Suppressor macrophage treated with lipopolysaccharide for 4 hours (primary cell): ENCODE data around the gene COL27A1.

Experiments used
- DNase-seq: peaks from one replicate; pipeline ENCODE4 v3.0.0-alpha.2; 2020

The COL27A1 gene

DNA sequence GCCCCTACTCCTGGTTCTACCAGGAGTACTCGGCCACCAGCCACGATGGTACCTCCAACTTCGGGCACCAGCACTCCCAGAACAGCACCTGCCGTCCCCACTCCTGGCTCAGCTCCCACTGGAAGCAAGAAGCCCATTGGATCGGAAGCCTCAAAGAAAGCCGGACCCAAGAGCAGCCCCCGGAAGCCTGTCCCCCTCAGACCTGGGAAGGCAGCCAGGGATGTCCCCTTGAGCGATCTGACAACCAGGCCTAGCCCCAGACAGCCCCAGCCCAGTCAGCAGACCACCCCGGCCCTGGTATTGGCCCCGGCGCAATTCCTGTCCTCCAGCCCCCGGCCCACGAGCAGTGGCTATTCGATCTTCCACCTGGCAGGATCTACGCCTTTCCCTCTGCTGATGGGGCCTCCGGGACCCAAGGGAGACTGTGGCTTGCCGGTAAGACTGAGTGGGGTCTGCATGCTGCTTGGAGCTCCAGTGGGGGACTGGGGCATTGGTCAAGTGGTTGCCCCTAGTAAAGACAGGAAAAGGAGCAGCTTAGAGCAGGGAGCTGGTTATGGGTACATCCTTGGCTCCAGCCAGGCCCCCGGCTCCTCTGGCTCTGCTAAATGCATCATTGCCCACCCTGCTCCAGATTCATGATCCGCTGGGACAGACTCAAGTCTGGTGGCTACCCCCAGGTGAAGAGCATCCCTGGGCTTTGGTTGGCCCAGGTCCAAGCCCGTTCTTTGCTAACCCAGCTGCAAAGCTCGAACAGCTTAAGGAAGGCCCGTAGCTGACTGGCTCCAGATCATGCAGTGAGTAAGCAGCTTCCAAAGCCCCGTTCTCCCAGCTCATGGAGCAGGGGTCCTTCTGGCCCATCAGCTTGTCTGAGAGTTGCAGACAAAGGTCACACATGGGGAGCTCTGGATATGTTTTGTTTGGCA is 14.0 kb downstream of the COL27A1 start:
- no peak for DNase-seq

DNA sequence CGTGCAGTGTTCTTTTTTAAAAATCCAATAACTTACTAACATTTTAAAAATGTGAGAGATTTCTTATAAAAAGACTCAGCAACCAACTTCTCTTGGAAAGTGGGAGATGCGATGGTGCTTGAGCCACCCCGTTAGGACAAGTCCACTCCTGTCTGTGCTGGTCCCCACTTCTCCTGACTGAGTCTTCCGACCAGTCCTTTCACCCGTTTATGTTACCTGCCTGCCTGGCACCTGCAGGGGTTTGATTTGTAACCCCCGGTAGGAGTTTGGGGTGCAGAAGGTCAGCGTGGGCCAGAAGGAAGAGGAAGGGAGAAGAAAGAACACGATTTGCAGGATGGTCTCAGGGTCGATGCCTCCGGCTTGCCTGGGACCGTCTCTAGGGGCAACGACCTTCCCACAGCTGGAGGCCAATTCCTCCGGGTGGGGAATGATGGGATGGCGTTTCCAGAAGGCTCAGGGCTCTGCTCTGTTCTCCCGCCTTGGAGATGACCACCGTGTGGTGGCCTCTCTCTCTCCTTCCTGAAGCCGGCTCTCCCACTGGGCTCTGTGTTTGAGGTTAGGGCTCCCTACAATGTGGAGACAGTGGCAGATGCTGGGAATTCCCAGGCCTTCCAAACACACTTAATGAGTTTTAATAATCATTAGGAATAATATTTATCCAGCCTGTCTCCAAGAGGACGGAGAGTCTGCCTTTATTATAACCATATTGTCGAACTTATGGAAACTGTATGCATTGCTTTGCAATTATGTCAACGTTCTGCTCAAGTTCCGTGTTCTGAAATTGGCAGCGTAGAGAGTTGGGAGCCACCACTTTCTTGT is 14.8 kb downstream of the COL27A1 start:
- DNase-seq, result no peak

DNA sequence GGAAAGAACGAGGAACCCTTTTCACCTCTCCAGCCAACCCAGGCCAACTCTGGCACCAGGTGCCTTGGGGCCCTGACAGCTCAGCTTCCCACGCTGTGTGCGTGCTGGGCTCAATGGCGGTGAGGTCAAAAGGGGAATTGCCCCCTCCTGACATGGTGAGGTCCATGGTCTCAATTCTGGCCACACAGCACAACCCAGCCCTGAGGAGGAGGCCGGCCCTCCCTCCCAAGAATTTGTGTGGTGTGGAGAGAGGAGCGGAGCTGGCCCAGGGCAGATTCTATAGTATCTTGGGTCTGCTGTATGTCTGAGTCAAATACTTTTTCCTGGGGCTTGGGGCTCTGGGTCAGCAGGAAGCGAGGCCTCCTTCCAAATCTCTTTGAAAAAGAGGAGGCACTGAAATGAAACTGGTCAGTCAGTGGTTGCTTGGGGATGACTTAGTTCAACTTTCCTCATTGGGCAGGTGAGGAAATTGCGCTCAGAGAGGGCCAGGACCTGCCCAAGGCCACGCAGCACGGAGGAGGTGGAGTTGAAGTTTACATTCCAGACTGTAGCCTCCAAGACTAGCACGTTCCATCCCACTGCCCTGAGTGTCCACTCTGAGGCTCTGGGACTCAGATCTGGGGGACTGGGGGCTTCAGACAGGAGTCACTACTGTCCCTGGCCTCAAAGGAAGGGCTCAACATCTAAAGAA is 15.6 kb downstream of the COL27A1 start:
- DNase-seq, result no peak

DNA sequence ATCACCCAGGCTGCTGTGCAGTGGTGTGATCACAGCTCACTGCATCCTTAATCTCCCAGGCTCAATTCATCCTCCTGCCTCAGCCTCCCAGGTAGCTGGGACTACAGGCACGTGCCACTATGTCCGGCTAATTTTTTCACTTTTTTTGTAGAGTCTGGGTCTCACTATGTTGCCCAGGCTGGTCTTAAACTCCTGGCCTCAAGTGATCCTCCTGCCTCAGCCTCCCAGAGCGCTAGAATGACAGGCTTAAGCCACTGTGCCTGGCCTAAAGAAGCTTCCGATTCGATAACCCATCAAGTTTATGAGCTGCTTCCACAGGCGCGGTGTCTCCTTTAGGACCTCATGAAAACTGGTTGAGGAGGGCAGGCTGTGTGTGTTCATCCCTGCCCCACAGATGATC is 16.2 kb downstream of the COL27A1 start:
- DNase-seq, result no peak

DNA sequence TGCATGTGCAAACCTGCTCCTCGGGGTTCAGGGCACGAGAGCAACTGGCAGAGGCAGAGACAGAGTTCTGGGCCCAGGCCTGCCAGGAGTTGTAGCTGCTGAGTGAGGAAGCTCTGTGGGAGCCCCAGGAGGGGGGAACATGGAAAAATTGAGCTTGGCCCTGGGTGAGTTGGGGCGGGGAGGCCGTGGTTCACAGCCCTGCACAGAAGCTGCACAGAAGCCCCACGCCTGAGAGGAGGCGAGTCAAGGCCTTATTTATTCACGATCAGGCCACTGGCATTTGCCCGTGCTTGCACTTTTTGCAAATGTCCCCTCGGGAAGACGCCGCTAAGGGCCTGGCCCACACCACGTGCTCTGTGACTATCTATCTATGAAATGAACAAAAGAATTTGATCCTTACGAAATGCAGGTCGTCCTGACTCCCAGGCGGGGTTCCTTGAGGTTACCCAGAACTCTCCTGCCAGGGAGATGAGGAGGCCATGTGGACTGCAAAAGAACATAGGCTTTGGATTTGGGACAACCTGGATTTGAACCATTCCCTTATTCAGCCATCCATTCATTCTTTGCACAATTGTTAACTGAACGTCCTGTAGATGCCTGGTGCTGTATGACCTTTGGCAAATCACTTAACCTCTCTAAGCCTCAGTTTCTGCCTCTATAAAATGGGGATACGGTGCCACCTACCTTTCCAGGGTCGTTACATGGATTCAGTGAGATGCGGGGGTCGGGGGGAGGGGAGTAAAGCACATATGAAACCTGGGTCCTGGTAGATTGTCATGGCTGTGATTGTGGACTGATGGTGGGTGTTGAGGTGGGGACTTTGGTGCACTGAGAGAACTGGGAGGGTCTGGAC is 17.9 kb downstream of the COL27A1 start:
- DNase-seq, result no peak

DNA sequence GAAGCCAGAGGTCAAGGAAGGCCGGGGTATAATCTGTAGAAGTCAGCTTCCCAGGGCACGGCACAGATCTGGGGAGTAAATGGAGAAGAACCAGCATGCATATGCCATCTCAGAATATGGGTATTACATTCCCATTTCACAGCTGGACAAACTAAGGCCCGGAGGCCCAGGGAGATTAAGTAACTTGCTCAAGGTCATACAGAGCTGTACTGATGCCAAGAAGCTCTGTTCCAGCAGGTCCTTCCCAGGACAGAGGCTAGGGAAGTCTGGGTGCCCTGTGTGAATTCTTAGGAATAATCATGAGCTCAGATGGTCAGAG is 19.2 kb downstream of the COL27A1 start:
- no peak for DNase-seq

DNA sequence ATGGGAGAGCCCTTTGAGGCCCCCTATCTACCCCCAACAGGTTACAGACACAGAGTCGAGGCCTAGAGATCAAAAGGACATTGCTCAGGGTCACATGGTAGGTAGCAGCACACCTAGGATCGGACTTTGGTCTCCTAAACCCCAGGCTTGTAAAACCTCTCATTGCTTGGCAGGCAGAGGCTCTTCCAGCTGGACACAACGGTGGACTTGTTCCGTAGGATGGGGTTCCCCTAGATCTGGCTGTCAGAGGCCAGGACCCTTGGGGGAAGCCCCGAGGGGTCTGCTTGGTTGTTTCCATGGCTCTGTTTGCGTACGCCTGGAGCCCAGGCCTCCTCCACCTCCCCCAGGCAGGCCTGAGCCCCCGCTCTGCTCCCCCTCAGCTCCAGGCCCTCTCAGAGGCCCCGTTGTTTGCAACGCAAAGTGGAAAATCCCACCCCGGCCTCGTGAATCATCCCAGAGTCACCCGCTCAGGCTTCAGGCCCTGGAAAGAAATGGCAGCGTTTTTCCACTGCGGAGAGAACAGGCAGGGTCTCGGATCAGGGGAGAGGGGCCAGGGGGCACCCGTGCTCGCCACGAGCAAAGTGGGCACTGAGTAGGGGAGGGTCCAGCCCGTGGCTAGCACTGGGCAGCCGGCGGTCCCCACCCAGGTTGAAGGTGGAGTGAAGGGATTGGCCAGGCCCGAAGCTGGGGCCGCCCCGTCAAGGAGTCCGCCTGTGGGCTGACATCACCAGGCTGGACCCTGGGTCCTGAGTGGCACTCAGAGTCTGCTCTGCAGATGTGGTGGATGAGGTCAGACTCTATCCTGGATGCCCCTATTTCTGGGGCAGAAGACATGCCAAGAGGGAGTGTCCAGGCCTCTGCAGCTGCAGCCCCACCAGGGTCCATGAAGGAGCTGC is 19.8 kb downstream of the COL27A1 start:
- no peak for DNase-seq

DNA sequence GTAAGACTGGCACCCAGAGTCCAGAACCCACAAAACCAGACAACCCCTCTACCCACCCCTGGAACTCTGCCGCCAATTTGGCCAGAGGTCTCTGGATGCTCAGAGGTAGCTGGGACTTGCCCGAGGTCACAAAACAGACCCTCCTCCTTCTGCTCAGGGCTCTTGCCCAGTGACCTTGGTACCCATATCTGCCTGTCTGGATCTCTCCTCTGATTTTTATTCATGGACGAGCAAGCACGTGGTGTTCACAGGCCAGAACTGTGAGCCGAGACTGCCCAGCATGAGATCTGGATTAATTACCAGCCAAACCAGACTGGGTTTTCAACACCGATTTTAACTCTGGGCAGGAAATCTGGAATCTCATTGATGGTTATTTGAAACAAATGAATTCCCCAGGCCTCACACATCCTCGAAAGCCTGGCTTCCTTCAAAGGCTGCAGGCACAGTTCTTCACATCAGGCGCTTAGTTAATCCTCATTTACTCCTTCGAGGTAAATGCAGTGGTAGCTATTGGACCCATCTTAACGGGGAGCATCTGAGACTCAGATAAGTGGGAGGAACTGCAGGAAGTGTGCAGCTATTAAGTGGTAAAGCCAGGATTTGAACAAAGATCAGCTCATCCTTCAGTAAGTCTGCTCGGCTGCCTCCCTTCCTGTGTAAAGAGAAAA is 21.4 kb downstream of the COL27A1 start:
- no peak for DNase-seq

DNA sequence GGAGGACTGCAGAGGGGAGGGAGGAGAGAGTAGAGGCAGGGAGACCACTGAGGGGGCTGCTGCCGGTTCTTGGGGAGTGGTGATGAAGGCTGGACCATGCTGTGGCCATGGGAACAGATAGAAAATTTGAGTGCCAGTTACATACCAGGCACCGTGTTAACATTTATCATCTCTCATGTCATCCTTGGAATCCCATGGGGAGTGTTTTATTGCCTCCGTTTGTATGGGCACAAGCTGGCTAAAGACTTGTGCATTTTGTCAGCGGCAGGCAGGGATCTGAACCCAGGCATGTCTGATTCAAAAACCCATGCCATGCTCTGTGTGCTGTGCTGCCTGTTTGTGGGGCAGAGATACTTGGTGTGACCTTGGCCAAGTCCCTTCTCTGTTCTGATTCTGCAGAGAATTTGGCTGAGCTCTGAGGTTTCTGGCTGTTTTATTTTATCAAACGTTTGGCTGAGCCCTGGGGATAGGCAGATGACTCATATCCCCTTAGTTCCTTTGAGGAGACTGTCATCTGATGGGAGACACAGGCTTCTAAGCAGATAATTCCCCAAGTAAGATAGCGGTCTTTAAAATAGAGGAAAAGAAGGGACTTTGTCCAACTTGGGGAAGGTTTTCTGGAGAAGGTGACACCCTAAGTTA is 22.2 kb downstream of the COL27A1 start:
- DNase-seq, result no peak

DNA sequence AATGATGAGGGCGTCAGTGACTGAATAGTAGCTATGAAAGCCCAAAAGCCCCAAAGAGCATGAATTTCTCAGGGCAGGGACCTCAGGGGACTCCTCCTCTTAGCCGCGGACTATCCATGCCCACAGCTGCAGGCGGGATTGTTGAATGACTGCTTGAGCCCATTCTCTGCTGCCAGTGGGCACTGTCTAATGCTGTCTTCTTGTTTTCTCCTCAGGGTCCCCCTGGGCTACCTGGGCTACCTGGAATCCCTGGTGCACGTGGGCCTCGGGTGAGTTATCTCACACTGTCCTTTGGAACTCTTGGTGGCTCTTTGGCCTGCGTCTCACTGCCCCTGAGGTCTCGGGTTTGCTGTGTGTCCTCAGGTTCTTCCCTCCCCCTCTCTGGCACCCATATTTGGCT is 22.7 kb downstream of the COL27A1 start:
- DNase-seq, result no peak

DNA sequence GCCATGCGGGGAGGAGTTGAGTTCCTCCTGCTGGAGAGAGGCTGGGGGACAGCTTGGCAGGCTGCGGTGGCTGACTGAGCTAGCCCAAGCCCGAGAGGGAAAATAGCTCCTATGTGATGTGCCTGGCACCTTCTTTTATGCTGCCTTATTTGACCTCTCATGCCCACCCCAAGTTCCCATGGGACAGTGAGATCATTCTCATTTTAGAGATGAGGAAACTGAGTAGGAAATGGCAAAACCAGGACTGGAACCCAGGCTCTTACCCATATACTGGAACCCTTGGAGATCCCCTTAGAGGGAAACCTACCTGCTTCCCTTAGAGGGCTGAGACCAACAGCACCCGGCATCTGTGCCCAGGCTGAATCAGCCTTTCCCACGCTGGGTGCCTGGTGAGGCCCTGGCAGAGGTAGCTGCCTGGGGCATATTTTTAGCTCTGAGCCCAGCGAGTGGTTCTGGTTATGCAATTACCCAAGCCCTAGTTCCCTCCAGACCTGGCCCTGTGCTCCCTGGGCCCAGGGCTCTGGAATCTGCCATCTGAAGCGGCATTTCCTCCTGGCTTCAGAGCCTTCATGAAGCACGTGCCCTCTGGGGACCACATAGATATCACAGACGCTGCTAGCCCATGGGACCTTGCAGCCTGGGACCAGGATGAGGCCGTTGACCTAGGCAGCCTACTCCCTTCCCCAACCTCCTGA is 23.6 kb downstream of the COL27A1 start:
- no peak for DNase-seq

DNA sequence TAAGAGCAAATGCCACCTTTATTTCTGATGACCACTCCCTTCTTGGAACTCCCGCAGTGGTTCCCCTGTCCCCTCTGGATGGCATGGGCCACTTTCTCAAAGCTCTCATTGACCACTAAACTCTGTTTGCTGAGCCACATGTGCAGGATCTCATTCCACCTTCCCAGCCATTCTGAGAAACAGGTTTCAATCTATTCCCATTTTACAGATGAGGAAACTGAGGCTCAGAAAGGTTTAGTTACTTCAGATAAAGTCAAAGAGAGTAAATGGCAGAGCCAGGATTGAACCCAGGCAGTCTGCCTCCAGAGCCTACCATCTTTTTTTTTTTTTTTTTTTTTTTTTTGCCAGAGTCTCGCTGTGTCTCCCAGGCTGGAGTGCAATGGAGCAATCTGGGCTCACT is 24.2 kb downstream of the COL27A1 start:
- DNase-seq, result no peak

DNA sequence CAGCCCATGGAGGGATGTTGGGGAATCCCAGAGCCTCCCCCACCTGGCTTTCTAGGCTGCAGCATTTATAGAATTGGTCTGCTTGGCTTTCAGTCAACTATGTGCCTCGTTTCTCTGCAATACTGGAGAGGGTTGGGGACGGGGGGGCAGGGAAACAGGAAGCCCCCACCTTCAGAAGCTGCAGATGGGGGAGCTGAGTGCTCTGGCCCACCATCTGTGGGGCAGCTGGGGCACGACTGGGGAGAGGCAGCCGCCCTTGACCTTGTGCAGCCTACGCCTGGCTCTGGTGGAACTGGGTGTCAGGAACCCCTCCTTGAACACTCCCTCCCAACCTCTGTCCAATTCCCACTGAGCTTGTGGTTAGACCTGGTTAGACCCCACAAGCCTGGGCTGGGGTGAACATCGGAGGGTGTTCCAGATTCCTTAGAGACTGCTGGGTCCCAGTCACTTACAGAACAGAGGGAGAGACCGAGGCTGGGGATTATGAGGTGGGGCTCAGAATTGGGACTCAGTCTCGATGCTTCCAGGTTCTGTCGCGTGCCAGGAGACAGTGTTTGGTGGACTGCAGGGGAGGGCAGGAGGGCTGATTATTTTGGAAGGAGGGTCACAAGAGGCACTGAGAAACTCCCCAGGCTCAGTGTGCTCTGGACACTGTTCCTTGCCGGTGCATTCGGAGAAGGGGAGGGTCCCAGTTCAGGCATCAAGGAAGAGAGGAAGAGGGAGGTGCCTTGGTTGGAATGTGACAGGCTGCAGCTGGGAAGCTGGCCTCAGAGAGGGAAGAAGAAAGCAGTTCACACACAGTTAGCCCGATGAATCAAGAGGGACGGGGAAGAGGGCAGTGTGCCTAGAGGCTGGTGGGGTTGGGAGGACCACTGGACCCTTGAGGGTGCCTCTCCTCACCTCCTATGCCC is 25.6 kb downstream of the COL27A1 start:
- DNase-seq, result no peak

DNA sequence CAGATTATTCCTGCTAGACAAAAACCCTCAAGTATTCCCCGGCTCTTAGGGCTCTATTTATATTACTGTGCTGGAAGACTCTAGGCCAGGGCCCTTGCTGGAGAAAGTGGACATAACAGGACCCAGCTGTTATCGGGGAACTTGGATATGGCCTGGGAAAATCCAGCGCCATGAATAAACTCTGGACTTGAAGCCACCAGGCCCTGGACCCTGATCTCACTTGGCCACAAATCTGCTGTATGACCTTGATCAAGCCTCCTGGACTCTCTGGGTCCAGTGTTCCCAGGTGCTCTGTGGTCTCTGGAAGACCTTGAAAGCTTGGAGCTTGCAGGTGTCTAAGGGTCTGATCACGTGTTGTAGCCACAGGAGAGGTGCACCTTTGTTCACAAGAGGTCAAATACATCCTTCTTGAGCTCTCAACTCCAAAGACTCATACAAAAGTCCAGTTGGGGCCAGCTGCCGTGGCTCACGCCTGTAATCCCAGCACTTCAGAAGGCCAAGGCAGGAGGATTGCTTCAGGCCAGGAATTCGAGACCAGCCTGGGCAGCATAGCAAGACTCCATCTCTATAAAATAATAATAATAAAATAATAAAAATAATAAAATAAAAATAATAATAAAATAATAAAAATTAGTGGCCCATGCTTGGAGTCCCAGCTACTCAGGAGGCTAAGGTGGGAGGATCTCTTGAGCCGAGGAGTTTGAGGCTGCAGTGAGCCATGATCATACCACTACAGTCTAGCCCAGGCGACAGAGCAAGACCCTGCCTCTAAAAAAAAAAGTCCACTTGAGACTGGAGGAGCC is 26.5 kb downstream of the COL27A1 start:
- DNase-seq, result no peak

DNA sequence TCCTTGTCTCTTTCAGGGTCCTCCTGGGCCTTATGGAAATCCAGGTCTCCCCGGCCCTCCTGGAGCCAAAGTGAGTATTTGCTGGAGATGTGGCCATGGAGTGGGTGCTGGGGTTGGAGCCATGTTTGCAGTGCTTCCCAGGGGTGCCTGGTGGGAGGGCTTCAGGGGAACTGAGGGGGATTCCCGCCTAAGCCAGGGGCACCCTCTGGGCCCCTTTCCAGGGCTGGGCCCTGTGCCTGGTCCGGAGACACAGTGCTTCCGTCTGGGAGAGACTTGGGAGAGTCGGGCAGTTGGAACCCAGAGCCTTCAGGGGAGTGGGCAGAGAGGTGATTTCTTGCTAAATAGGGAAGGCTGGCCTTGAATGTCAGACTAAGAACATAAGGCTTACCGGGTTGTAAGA is 27.7 kb downstream of the COL27A1 start:
- no peak for DNase-seq

DNA sequence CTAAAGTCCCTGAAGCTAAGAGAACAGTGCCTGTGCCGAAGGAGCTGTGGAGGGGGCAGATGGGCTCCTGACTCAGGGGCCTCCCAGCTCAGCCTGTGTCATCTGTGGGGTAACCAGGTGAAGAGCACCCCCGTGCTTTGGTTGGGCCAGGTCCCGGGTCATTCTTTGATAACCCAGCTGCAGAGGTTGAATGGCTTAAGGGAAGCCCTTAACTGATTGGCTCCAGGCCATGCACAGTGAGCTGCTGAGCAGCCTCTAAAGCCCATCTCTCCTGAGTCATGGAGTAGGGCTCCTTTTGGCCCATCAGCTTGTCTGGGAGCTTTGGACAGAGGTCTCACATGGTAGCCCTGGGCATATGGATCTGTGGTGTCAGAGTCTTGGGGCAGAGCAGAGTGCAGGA is 28.7 kb downstream of the COL27A1 start:
- DNase-seq, result no peak

DNA sequence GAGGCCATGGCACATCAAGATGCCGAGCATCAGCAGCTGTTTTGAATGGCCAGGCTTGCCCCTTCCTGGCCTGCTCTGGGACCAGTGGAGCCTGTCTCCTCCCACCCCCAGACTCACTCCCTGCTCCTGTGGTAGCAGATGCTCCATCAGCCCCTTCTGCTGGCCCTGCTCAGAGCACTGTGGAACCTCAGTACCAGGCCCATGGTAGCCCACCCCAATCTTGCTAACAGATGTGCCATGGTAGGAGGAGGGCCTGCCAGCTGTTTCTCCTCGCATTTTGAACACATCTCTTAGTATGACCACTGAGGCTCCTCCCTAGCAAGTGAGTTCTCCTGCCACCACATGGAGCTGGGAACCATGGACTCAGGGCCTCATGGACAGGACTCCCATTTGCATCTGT is 29.5 kb downstream of the COL27A1 start:
- no peak for DNase-seq
